HG02981 (cell line): ENCODE results near the gene LGALSL.
"Not testable (repeated sequence)": the region's sequence is repeated elsewhere in the genome, so short reads cannot be mapped to it uniquely, and the experiment has no call there.

Experiments
- ATAC-seq: cut with Tn5 transposase; IDR thresholded peaks from one replicate; pipeline ENCODE4 v1.9.1; 2021; ENCODE audit warnings: mild to moderate bottlenecking, moderate library complexity; ENCODE audit not compliant: unreplicated experiment

The LGALSL gene

GRCh38 chr2:64442277-64442676, 11.7 kb upstream of the LGALSL start:
- ATAC-seq, result no peak

- ATAC-seq, result no peak
Observed at GRCh38 chr2:64442801-64443429, 11.0 kb upstream of the LGALSL start.

GRCh38 chr2:64445970-64446369, 8.0 kb upstream of the LGALSL start:
- ATAC-seq, result not testable (repeated sequence)

GRCh38 chr2:64447317-64448040, 6.5 kb upstream of the LGALSL start:
- ATAC-seq, result no peak

GRCh38 chr2:64448041-64448426, 5.9 kb upstream of the LGALSL start:
- ATAC-seq, result no peak

- no peak for ATAC-seq
Observed at GRCh38 chr2:64451051-64451450, 2.9 kb upstream of the LGALSL start.

- peak; percentile 58 for ATAC-seq
Observed at GRCh38 chr2:64454386-64455332, 697 bp downstream of the LGALSL start.

- ATAC-seq, result no peak
Observed at GRCh38 chr2:64455545-64455944, 1.6 kb downstream of the LGALSL start.

GRCh38 chr2:64456293-64456692, 2.3 kb downstream of the LGALSL start:
- no peak for ATAC-seq

GRCh38 chr2:64457524-64457923, 3.6 kb downstream of the LGALSL start:
- ATAC-seq, result no peak

- ATAC-seq, result no peak
Observed at GRCh38 chr2:64459575-64459974, 5.6 kb downstream of the LGALSL start.

- ATAC-seq, result no peak
Observed at GRCh38 chr2:64460330-64460729, 6.4 kb downstream of the LGALSL start.

GRCh38 chr2:64461271-64462058, 7.5 kb downstream of the LGALSL start:
- ATAC-seq, result no peak

- ATAC-seq, result no peak
Observed at GRCh38 chr2:64462171-64462570, 8.2 kb downstream of the LGALSL start.

- ATAC-seq, result no peak
Observed at GRCh38 chr2:64462940-64463700, 9.2 kb downstream of the LGALSL start.

GRCh38 chr2:64463781-64464180, 9.8 kb downstream of the LGALSL start:
- ATAC-seq, result no peak

- no peak for ATAC-seq
Observed at GRCh38 chr2:64466478-64467085, 12.6 kb downstream of the LGALSL start.

- ATAC-seq, result no peak
Observed at GRCh38 chr2:64467096-64467843, 13.3 kb downstream of the LGALSL start.

GRCh38 chr2:64469261-64469660, 15.3 kb downstream of the LGALSL start:
- no peak for ATAC-seq
